Subcutaneous abdominal adipose tissue (tissue), 5 donors: ENCODE data around the gene TMBIM6.
A peak's percentile ranks its signal among the peaks of the same experiment; 100 is the strongest.
"Not testable (repeated sequence)": the region's sequence is repeated elsewhere in the genome, so short reads cannot be mapped to it uniquely, and the experiment has no call there.

Source experiments
- H3K27ac ChIP-seq: one replicate; pipeline ENCODE4 v1.7.0; 2013; ENCODE audit warnings: low read depth, mild to moderate bottlenecking, inconsistent platforms, low read length, moderate library complexity
- H3K27me3 ChIP-seq, 5 donors: one replicate each; pipeline ENCODE4 v1.7.0; 2013; ENCODE audit warnings: low read length in 5 of 5, inconsistent platforms in 1 of 5; ENCODE audit not compliant: control insufficient read depth in 5 of 5, insufficient read depth in 4 of 5
- H3K36me3 ChIP-seq, 5 donors: one replicate each; pipeline ENCODE4 v1.7.0; 2013; ENCODE audit warnings: low read length in 5 of 5; ENCODE audit not compliant: control insufficient read depth in 5 of 5, insufficient read depth in 5 of 5
- H3K4me1 ChIP-seq, 5 donors: one replicate each; pipeline ENCODE4 v1.7.0; 2013; ENCODE audit warnings: low read length in 5 of 5, mild to moderate bottlenecking in 3 of 5, moderate library complexity in 1 of 5; ENCODE audit not compliant: control insufficient read depth in 5 of 5, insufficient read depth in 5 of 5
- H3K4me3 ChIP-seq, 5 donors: one replicate each; pipeline ENCODE4 v1.7.0; 2013; ENCODE audit warnings: low read length in 5 of 5, low read depth in 1 of 5
- H3K9ac ChIP-seq, 5 donors: one replicate each; pipeline ENCODE4 v1.7.0; 2013; ENCODE audit warnings: low read length in 5 of 5, mild to moderate bottlenecking in 4 of 5, moderate library complexity in 3 of 5
- H3K9me3 ChIP-seq, 5 donors: one replicate each; pipeline ENCODE4 v1.7.0; 2013; ENCODE audit warnings: low read length in 5 of 5; ENCODE audit not compliant: control insufficient read depth in 5 of 5
- donor health status: healthy.
- donor health status: healthy.
- donor health status: healthy.
- donor health status: healthy.
- donor health status: healthy.

Gene TMBIM6

GRCh38 chr12:49705479-49706134 is 35.8 kb upstream of the TMBIM6 start:
- H3K27me3 ChIP-seq, result peaks cover 0 to 3% (median 0%) of the 10 kb centered on the region in 5 donors
- no peaks in the 10 kb centered on the region for H3K36me3 ChIP-seq
- peak overlapping the region; percentile 86 for H3K27ac ChIP-seq
- no peaks in the 10 kb centered on the region for H3K9me3 ChIP-seq
- H3K9ac ChIP-seq, result peak overlapping the region in 2 of 5 donors; percentile 77 to 83
- peaks cover 12 to 46% (median 29%) of the 10 kb centered on the region in 5 donors for H3K4me1 ChIP-seq
- peak overlapping the region; percentile 62 to 79 (median 74) for H3K4me3 ChIP-seq

GRCh38 chr12:49706351-49707127 is 34.8 kb upstream of the TMBIM6 start:
- Histone ChIP-seq H3K9ac (peak overlapping the region in 4 of 5 donors; percentile 68 to 83 (median 74)), H3K36me3 (no peaks in the 10 kb centered on the region), H3K27me3 (peaks cover 0 to 3% (median 2%) of the 10 kb centered on the region in 5 donors), H3K9me3 (no peaks in the 10 kb centered on the region), H3K27ac (peak overlapping the region; percentile 86), H3K4me1 (peaks cover 12 to 46% (median 29%) of the 10 kb centered on the region in 5 donors), H3K4me3 (peak overlapping the region; percentile 62 to 79 (median 74))

DNA sequence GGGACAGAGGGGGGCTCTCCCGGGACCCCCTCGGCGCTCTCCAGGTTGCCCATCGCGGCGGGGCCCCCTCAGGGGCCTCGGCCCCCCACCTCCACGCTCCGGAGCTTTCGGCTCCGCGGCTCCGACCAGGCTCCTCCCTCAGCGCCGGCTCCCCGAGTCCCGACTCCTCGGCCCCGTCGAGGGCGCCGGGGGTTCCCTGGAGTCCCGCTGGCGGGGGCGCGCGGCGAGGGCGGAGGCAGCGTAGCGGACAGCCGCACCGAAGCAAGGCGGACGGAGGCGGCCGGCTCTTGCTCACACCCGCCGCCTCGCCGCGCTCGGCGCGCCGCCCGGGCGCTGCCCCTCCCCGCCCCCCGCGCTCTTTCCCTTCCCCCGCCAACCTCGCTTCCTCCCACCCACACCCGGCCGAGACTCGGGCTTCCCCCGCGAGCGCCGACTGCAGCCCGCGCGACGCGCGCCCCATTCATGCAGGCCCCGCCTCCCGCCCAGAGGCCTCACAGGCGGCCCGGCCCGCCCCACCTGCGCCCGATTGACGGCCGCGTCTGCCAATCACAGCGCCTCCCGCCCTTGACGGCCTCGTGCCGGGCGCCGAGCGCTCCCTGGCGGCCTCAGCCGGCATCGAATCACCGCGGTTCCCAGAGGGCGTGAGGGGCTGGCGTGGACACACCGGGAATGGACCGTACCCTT is 34.1 kb upstream of the TMBIM6 start, which contains the start of gene FMNL3:
Gene FMNL3 (minus strand): TSS at position 278 of the 684 bp plus-strand sequence. CDS start 225 bp downstream, at position 53.
- H3K4me3 ChIP-seq, result peak within 1 kb of the TSS; percentile 62 to 79 (median 74)
- no peaks in the 10 kb centered on the region for H3K36me3 ChIP-seq
- H3K27me3 ChIP-seq, result peaks cover 0 to 3% (median 2%) of the 10 kb centered on the region in 5 donors
- H3K9ac ChIP-seq, result peak within 1 kb of the TSS in 4 of 5 donors; percentile 68 to 83 (median 74)
- no peaks in the 10 kb centered on the region for H3K9me3 ChIP-seq
- peaks cover 12 to 40% (median 29%) of the 10 kb centered on the region in 5 donors for H3K4me1 ChIP-seq
- H3K27ac ChIP-seq, result peak within 1 kb of the TSS; percentile 86

DNA sequence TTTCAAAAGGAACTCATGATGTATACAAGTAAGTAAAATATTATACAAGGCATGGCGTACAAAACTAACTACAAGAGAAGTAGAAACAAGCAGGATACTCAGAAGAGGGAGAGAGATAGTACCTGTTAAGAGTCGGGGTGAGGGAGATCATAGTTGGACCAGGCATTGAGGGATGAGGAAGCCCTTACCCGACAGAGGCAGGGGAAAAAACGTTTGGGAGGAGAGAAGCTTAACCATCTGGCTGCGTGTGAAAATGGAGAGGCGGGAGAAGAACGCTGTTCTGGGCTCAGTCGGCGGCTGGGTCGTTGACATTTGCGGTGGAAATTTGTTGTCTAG is 33.6 kb upstream of the TMBIM6 start:
- Histone ChIP-seq H3K9ac (no peak overlapping the region), H3K36me3 (no peaks in the 10 kb centered on the region), H3K4me1 (peaks cover 11 to 38% (median 29%) of the 10 kb centered on the region in 5 donors), H3K27me3 (peaks cover 0 to 3% (median 2%) of the 10 kb centered on the region in 5 donors), H3K9me3 (no peaks in the 10 kb centered on the region), H3K27ac (no peak overlapping the region), H3K4me3 (peak overlapping the region in 1 of 5 donors; percentile 24)

GRCh38 chr12:49708851-49709250 is 32.5 kb upstream of the TMBIM6 start:
- Histone ChIP-seq H3K9me3 (no peaks in the 10 kb centered on the region), H3K27ac (no peak overlapping the region), H3K4me3 (no peak overlapping the region), H3K27me3 (peaks cover 0 to 3% (median 2%) of the 10 kb centered on the region in 5 donors), H3K9ac (no peak overlapping the region), H3K4me1 (peaks cover 2 to 28% (median 25%) of the 10 kb centered on the region in 5 donors), H3K36me3 (no peaks in the 10 kb centered on the region)

DNA sequence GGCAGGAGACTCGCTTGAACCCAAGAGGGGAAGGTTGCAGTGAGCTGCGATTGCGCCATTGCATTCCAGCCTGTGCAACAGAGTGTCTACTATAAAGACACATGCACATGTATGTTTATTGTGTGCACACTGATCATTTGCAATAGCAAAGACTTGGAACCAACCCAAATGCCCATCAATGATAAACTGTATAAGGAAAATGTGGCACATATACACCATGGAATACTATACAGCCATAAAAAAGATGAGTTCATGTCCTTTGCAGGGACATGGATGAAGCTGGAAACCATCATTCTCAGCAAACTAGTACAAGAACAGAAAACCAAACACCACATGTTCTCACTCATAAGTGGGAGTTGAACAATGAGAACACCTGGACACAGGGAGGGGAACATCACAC is 27.4 kb upstream of the TMBIM6 start:
- H3K36me3 ChIP-seq, H3K27me3 ChIP-seq, H3K4me3 ChIP-seq, H3K27ac ChIP-seq, H3K9ac ChIP-seq, H3K9me3 ChIP-seq, H3K4me1 ChIP-seq: not testable (repeated sequence)

DNA sequence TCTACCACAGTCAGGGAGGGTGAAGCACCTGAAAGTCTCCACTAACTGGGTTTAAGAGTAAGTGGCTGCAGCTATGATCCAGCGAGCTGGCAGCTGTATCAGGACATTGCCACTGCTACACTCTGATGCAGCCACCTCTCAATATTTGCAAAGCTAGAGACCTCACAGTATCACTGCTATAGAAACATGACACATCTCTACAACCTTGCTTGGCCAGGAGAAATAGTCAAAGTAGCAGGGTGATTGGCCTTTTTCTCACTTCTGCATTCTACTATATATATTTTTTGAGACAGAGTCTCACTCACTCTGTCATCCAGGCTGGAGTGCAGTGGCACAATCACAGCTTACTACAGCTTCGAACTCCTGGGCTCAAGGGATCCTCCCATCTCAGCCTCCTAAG is 24.8 kb upstream of the TMBIM6 start:
- H3K27me3 ChIP-seq, result peaks cover 2 to 4% (median 3%) of the 10 kb centered on the region in 5 donors
- H3K9ac ChIP-seq, result no peak overlapping the region
- H3K4me3 ChIP-seq, result no peak overlapping the region
- H3K36me3 ChIP-seq, result no peaks in the 10 kb centered on the region
- H3K27ac ChIP-seq, result no peak overlapping the region
- H3K4me1 ChIP-seq, result no peaks in the 10 kb centered on the region
- H3K9me3 ChIP-seq, result no peaks in the 10 kb centered on the region

DNA sequence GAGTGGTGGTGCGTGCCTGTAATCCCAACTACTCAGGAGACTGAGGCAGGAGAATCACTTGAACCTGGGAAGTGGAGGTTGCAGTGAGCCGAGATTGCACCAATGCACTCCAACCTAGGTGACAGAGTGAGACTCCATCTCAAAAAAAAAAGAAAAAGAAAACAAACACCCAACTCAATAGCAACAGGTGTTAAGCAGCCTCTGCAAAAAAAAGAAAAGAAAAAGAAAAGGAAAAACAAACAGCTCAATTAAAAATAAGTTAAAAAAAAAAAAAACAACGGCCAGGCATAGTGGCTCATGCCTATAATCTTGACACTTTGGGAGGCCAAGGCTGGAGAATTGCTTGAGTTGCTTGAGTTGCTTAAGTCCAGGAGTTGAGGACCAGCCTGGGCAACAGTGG is 23.6 kb upstream of the TMBIM6 start:
- H3K4me1 ChIP-seq, H3K9me3 ChIP-seq, H3K4me3 ChIP-seq, H3K27ac ChIP-seq, H3K36me3 ChIP-seq, H3K9ac ChIP-seq, H3K27me3 ChIP-seq: not testable (repeated sequence)

- Histone ChIP-seq H3K9me3 (no peaks in the 10 kb centered on the region), H3K4me3 (no peak overlapping the region), H3K4me1 (no peaks in the 10 kb centered on the region), H3K27me3 (peaks cover 0 to 3% (median 2%) of the 10 kb centered on the region in 5 donors), H3K9ac (no peak overlapping the region), H3K27ac (no peak overlapping the region), H3K36me3 (no peaks in the 10 kb centered on the region)
Measured at GRCh38 chr12:49720214-49720613, 21.1 kb upstream of the TMBIM6 start.

DNA sequence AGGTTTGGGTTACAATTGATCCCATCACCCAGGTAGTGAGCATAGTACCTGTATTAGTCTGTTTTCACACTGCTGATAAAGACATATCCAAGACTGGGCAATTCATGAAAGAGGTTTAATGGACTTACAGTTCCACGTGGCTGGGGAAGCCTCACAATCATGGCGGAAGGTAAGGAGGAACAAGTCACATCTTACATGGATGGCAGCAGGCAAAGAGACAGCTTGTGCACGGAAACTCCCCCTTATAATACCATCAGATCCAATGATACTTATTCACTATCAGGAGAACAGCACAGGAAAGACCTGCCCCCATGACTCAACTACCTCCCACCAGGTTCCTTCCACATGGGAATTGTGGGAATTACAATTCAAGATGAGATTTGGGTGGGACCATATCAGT is 20.0 kb upstream of the TMBIM6 start:
- H3K4me3 ChIP-seq, H3K9ac ChIP-seq, H3K4me1 ChIP-seq, H3K27ac ChIP-seq, H3K27me3 ChIP-seq, H3K9me3 ChIP-seq, H3K36me3 ChIP-seq: not testable (repeated sequence)
